CD8-positive, alpha-beta memory T cell (primary cell): ENCODE measurements around the gene PRR13. TPM values are rescaled to one million over a fixed set of nuclear protein-coding genes. Genes with fewer than 3 reads are reported as not detected.
"Not testable (repeated sequence)": the region's sequence is repeated elsewhere in the genome, so short reads cannot be mapped to it uniquely, and the experiment has no call there.

Experiments used
- CTCF ChIA-PET: fragments of 350-600 bp; sonication (Branson Sonifier 250); formaldehyde crosslinking; loops from one replicate; lab custom pipeline; 2021; ENCODE audit warnings: antibody characterized with exemption; lab: Charles Lee
- POLR2A ChIA-PET: fragments of 350-600 bp; sonication (Branson Sonifier 250); formaldehyde crosslinking; loops from one replicate; lab custom pipeline; 2021; ENCODE audit warnings: antibody characterized with exemption; lab: Charles Lee
- DNase-seq, 5 donors: peaks; one replicate each; pipeline versions ENCODE4 v3.0.0 to v3.0.0-alpha.2; 2020 to 2022; ENCODE audit warnings: mixed read lengths in 1 of 5
- H3K27ac ChIP-seq: one replicate; pipeline ENCODE4 v1.7.0; 2013; ENCODE audit warnings: low read depth, mild to moderate bottlenecking, low read length, moderate library complexity
- H3K27me3 ChIP-seq: 2 replicates; pipeline ENCODE4 v1.7.0; 2013; ENCODE audit warnings: low read length, mild to moderate bottlenecking; ENCODE audit not compliant: insufficient read depth, poor library complexity, severe bottlenecking
- H3K36me3 ChIP-seq: 2 replicates; pipeline ENCODE4 v1.7.0; 2013; ENCODE audit warnings: mild to moderate bottlenecking, low read length, moderate library complexity; ENCODE audit not compliant: insufficient read depth
- H3K4me1 ChIP-seq: 2 replicates; pipeline ENCODE4 v1.7.0; 2013; ENCODE audit warnings: mild to moderate bottlenecking, low read length, moderate library complexity; ENCODE audit not compliant: insufficient read depth
- H3K4me3 ChIP-seq: 2 replicates; pipeline ENCODE4 v1.7.0; 2013; ENCODE audit warnings: mild to moderate bottlenecking, low read length
- H3K9me3 ChIP-seq: 2 replicates; pipeline ENCODE4 v1.7.0; 2013; ENCODE audit warnings: mild to moderate bottlenecking, low read length
- H3K27ac Mint-ChIP-seq, 8 donors: one replicate each; pipeline ENCODE4 v1.8.0; 2020 to 2021; ENCODE audit warnings: mixed read lengths in 8 of 8, mild to moderate bottlenecking in 6 of 8, inconsistent platforms in 3 of 8, moderate library complexity in 3 of 8
- H3K27me3 Mint-ChIP-seq, 2 donors: one replicate each; pipeline ENCODE4 v1.8.0; 2020 to 2021; ENCODE audit warnings: mixed read lengths in 2 of 2, mild to moderate bottlenecking in 1 of 2, moderate library complexity in 1 of 2
- H3K36me3 Mint-ChIP-seq, 3 donors: one replicate each; pipeline ENCODE4 v1.8.0; 2020 to 2021; ENCODE audit warnings: mixed read lengths in 3 of 3, inconsistent platforms in 1 of 3, mild to moderate bottlenecking in 1 of 3
- H3K4me1 Mint-ChIP-seq, 3 donors: one replicate each; pipeline ENCODE4 v1.8.0; 2020 to 2021; ENCODE audit warnings: mixed read lengths in 3 of 3, inconsistent platforms in 1 of 3, mild to moderate bottlenecking in 1 of 3
- H3K4me3 Mint-ChIP-seq, 7 donors: one replicate each; pipeline ENCODE4 v1.8.0; 2020 to 2021; ENCODE audit warnings: mixed read lengths in 7 of 7, mild to moderate bottlenecking in 6 of 7, moderate library complexity in 4 of 7, inconsistent platforms in 2 of 7
- H3K9me3 Mint-ChIP-seq, 5 donors: one replicate each; pipeline ENCODE4 v1.8.0; 2020 to 2022; ENCODE audit warnings: mixed read lengths in 5 of 5, mild to moderate bottlenecking in 3 of 5, moderate library complexity in 2 of 5, inconsistent platforms in 1 of 5
- polyA plus RNA-seq: library from polyadenylated mRNA; unstranded; fragments of 300-500 nt; fragmentation: Illumina TruSeq; gene quantifications from one replicate; pipeline ENCODE4 v1.2.3, GENCODE V29; 2021
- total RNA-seq, 2 experiments: library from RNA; stranded (reverse); gene quantifications; one replicate each; pipeline ENCODE4 v1.2.3, GENCODE V29; 2021

Gene PRR13
- total and polyA plus RNA-seq, 3 experiments from 2014 or later: 234 to 602 (median 236) TPM

DNA sequence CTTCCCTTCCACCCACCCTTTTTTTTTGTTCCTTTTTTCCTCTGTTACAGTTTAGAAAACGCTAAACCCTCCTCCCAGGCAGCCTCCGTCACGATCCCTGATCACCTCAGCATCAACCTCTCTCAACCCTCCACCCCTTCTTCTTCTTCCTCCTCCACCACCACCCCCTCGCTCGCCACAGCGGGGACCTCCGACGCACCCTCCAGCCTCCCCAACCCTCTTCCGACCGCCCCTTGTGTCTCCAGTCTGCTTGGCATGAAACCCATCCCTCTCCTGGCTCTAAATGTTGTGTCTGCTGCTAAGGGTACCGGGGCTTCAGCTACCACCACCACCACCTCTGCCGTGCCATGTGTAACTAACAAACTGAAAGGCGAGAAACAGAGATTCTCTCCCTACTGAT lies 33.3 kb downstream of the PRR13 start:
- no peaks in the 10 kb centered on the region for H3K9me3 ChIP-seq
- no peak overlapping the region for H3K27ac ChIP-seq
- H3K9me3 Mint-ChIP-seq: no peaks in the 10 kb centered on the region
- DNase-seq: peak in 1 of 5 donors; percentile 35
- peak overlapping the region; percentile 68 to 97 (median 85) for H3K27ac Mint-ChIP-seq
- peak overlapping the region in 6 of 7 donors; percentile 4 to 67 (median 38) for H3K4me3 Mint-ChIP-seq
- CTCF ChIA-PET: interaction anchor here (0.9 to 4.7 kb wide), 5 partner anchors 20 to 924 kb away, joined by 3 to 23 read pairs (median 4); partner anchors contain the start of genes MAP3K12 and NPFF
- H3K36me3 ChIP-seq: peaks cover 82% of the 10 kb centered on the region
- POLR2A ChIA-PET: interaction anchor here (0.7 to 1.3 kb wide), 5 partner anchors 12 to 56 kb away, joined by 3 to 9 read pairs (median 4); partner anchors contain the start of gene MAP3K12
- no peak overlapping the region for H3K4me3 ChIP-seq
- H3K27me3 ChIP-seq: no peaks in the 10 kb centered on the region
- H3K27me3 Mint-ChIP-seq: no peaks in the 10 kb centered on the region
- peaks cover 42 to 69% (median 57%) of the 10 kb centered on the region in 3 donors for H3K4me1 Mint-ChIP-seq
- H3K4me1 ChIP-seq: peaks cover 5% of the 10 kb centered on the region
- peaks cover 18 to 90% (median 19%) of the 10 kb centered on the region in 3 donors for H3K36me3 Mint-ChIP-seq

DNA sequence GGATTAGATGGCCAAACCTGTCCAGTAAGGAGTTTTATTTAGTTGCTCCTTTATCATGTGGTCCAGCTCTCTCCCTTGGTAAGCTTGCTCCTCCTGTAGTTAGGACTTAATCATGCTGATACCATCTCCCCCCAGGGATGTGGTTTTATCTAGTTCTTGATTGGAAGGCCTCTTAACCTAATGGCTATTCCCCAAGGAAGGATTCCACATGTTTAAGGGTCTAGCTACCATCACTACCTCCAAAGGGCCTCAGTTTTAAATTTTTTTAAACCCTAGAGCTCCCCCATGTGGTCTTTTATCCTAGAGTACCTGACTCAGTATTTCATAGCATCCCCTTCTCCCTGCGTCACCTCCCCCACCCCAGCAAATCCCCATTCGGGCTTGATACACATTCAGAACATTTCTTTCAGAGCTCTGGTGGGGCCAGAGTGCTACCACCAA lies 35.3 kb downstream of the PRR13 start:
- Mint-ChIP-seq H3K4me1 (peaks cover 36 to 59% (median 46%) of the 10 kb centered on the region in 3 donors), H3K27me3 (no peaks in the 10 kb centered on the region), H3K27ac (peak overlapping the region in 7 of 8 donors; percentile 21 to 86 (median 67)), H3K9me3 (no peaks in the 10 kb centered on the region), H3K36me3 (peaks cover 13 to 92% (median 13%) of the 10 kb centered on the region in 3 donors), H3K4me3 (no peak overlapping the region)
- ChIA-PET POLR2A (interaction anchor here (0.8 to 1.7 kb wide), 3 partner anchors 13 to 22 kb away, joined by 3 to 4 read pairs (median 3); no protein-coding TSS in a partner anchor), CTCF (interaction anchor here (0.7 to 4.7 kb wide), 5 partner anchors 8 to 132 kb away, joined by 3 to 23 read pairs (median 4); partner anchors contain the start of genes NPFF and PRR13)
- peak in 1 of 5 donors; percentile 10 for DNase-seq
- H3K27me3 ChIP-seq: no peaks in the 10 kb centered on the region
- H3K4me3 ChIP-seq: no peak overlapping the region
- peaks cover 5% of the 10 kb centered on the region for H3K4me1 ChIP-seq
- H3K9me3 ChIP-seq: no peaks in the 10 kb centered on the region
- H3K36me3 ChIP-seq: peaks cover 79% of the 10 kb centered on the region
- H3K27ac ChIP-seq: no peak overlapping the region

DNA sequence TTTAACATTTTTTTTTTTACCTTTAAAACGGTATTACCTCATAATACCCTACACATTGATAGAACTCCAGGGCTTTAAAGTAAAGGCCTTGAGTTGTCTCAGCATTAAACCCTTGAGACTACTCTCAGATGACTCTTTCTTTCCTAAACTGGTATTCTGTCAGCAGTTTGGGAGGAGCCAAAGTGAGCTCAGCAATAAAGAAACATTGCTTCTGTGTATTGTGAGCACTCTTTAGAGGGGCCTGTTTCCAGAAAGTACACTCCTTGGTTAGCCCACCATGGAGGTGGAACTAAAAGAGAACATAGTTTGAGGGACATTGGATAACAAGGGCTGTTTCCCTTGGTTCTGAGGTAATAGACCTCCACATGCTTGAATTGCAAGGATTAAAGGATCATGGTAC lies 37.3 kb downstream of the PRR13 start:
- Histone ChIP-seq H3K36me3 (peaks cover 62% of the 10 kb centered on the region), H3K9me3 (no peaks in the 10 kb centered on the region), H3K27me3 (no peaks in the 10 kb centered on the region), H3K4me1 (no peaks in the 10 kb centered on the region), H3K4me3 (no peak overlapping the region), H3K27ac (no peak overlapping the region)
- POLR2A ChIA-PET: interaction anchor here (0.6 kb wide), 1 partner anchor 14 kb away, joined by 3 read pairs; no protein-coding TSS in a partner anchor
- no peak overlapping the region for H3K4me3 Mint-ChIP-seq
- H3K27ac Mint-ChIP-seq: peak overlapping the region in 4 of 8 donors; percentile 0 to 43 (median 24)
- H3K4me1 Mint-ChIP-seq: peaks cover 21 to 44% (median 29%) of the 10 kb centered on the region in 3 donors
- H3K36me3 Mint-ChIP-seq: peaks cover 13 to 90% (median 16%) of the 10 kb centered on the region in 3 donors
- DNase-seq: no peak
- no peaks in the 10 kb centered on the region for H3K9me3 Mint-ChIP-seq
- H3K27me3 Mint-ChIP-seq: no peaks in the 10 kb centered on the region
- CTCF ChIA-PET: interaction anchor here (1.2 to 2.6 kb wide), 3 partner anchors 10 to 30 kb away, joined by 3 to 10 read pairs (median 3); partner anchors contain the start of gene TARBP2

DNA sequence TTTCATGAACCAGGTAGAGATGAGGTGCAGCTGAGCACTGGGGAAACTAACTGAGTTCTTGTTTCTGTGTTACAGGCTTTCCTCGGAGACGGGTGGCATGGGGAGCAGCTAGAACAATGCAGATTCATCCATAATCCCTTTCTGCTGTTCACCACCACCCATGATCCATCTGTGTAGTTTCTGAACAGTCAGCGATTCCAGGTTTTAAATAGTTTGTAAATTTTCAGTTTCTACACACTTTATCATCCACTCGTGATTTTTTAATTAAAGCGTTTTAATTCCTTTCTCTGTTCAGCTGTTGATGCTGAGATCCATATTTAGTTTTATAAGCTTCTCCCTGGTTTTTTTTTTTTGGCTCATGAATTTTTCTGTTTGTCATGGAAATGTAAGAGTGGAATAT lies 37.8 kb downstream of the PRR13 start:
- H3K4me1 Mint-ChIP-seq: peaks cover 16 to 39% (median 24%) of the 10 kb centered on the region in 3 donors
- H3K9me3 ChIP-seq: no peaks in the 10 kb centered on the region
- no peak for DNase-seq
- ChIA-PET POLR2A (interaction anchor here (0.6 kb wide), 2 partner anchors 15 to 22 kb away, joined by 3 to 6 read pairs; partner anchors contain the start of gene TARBP2), CTCF (interaction anchor here (1.5 to 2.6 kb wide), 2 partner anchors 22 to 29 kb away, joined by 3 to 10 read pairs; partner anchors contain the start of gene TARBP2)
- peaks cover 13 to 90% (median 14%) of the 10 kb centered on the region in 3 donors for H3K36me3 Mint-ChIP-seq
- no peaks in the 10 kb centered on the region for H3K27me3 Mint-ChIP-seq
- H3K27me3 ChIP-seq: no peaks in the 10 kb centered on the region
- no peak overlapping the region for H3K27ac ChIP-seq
- no peaks in the 10 kb centered on the region for H3K9me3 Mint-ChIP-seq
- H3K27ac Mint-ChIP-seq: peak overlapping the region in 4 of 8 donors; percentile 0 to 54 (median 34)
- H3K4me3 Mint-ChIP-seq: no peak overlapping the region
- no peak overlapping the region for H3K4me3 ChIP-seq
- peaks cover 57% of the 10 kb centered on the region for H3K36me3 ChIP-seq
- no peaks in the 10 kb centered on the region for H3K4me1 ChIP-seq

DNA sequence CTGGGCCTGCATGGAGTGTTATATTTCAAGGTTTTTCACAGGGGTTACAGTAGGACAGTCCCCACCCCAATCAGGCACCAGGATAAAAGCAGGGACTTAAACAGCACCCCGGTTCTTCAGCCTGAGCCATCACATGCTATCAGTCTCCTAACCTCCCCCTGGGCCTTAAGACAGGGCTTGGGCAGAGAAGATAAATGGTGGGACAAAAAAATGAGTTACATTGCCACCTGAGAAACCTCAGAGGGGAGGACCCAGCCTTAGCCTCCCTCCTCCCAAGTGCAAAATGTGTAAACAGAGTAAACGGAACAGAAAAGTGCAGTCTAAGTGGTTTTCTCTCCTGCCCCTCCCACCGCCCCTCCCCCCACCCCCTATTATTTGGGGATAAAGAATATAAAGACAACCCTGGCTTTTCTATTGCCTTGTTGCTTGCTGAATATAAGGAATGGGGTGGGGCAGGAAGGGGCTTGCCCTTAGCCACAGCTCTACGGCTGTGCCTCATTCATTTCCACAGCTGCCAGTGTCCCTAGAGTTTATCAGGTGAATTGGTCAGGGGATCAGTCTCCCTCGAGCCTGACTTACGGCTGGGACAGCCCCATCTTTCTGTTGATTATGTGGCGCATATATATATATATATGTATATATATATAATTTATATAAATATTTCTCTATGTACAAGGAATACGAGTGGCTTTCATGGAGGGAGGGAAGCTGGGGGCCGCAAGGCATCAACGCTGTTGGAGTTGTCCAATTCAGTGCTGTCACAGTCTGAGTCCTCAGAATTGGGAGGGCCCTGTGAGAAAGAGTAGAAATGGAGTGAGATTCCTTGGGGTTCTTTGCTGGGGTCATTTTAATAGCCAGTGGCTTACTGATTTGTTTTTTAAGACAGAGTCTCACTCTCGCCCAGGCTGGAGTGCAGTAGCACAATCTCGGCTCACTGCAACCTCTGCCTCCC lies 39.2 kb downstream of the PRR13 start:
- no peaks in the 10 kb centered on the region for H3K9me3 Mint-ChIP-seq
- Histone ChIP-seq H3K4me1 (no peaks in the 10 kb centered on the region), H3K4me3 (no peak overlapping the region), H3K27ac (no peak overlapping the region), H3K27me3 (no peaks in the 10 kb centered on the region), H3K9me3 (no peaks in the 10 kb centered on the region), H3K36me3 (peaks cover 53% of the 10 kb centered on the region)
- no peaks in the 10 kb centered on the region for H3K27me3 Mint-ChIP-seq
- POLR2A ChIA-PET: interaction anchor here (0.6 kb wide), 1 partner anchor 10 kb away, joined by 4 read pairs; no protein-coding TSS in a partner anchor
- peaks cover 12 to 89% (median 13%) of the 10 kb centered on the region in 3 donors for H3K36me3 Mint-ChIP-seq
- H3K4me3 Mint-ChIP-seq: no peak overlapping the region
- CTCF ChIA-PET: interaction anchor here (1.0 to 1.9 kb wide), 8 partner anchors 10 to 159 kb away, joined by 3 to 7 read pairs (median 4); partner anchors contain the start of gene AAAS
- peak overlapping the region in 3 of 8 donors; percentile 33 to 36 (median 35) for H3K27ac Mint-ChIP-seq
- H3K4me1 Mint-ChIP-seq: peaks cover 7 to 25% (median 12%) of the 10 kb centered on the region in 3 donors
- no peak for DNase-seq

DNA sequence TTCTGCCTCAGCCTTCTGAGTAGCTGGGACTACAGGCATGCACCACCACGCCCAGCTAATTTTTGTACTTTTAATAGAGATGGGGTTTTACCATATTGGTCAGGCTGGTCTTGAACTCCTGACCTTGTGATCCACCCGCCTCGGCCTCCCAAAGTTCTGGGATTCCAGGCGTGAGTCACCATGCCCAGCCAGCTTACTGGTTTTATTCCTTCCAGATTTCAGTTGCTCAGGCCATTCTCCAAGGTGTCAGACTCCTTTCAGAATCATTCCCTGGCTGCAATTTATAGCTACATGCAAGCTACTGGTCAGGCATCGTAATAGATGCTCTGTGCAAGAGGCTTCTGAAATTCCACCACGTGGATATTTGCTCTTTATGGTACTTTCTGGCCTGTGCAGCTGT lies 39.9 kb downstream of the PRR13 start:
- peak overlapping the region in 6 of 8 donors; percentile 33 to 79 (median 47) for H3K27ac Mint-ChIP-seq
- H3K27me3 Mint-ChIP-seq, H3K4me3 ChIP-seq, H3K27ac ChIP-seq, H3K27me3 ChIP-seq, POLR2A ChIA-PET, H3K9me3 ChIP-seq, H3K4me1 ChIP-seq, H3K9me3 Mint-ChIP-seq, H3K4me3 Mint-ChIP-seq, DNase-seq: not testable (repeated sequence)
- CTCF ChIA-PET: interaction anchor here (1.0 to 1.9 kb wide), 8 partner anchors 9 to 160 kb away, joined by 3 to 7 read pairs (median 4); partner anchors contain the start of gene AAAS
- peaks cover 53% of the 10 kb centered on the region for H3K36me3 ChIP-seq
- peaks cover 7 to 87% (median 7%) of the 10 kb centered on the region in 3 donors for H3K36me3 Mint-ChIP-seq
- H3K4me1 Mint-ChIP-seq: peaks cover 5 to 25% (median 9%) of the 10 kb centered on the region in 3 donors

DNA sequence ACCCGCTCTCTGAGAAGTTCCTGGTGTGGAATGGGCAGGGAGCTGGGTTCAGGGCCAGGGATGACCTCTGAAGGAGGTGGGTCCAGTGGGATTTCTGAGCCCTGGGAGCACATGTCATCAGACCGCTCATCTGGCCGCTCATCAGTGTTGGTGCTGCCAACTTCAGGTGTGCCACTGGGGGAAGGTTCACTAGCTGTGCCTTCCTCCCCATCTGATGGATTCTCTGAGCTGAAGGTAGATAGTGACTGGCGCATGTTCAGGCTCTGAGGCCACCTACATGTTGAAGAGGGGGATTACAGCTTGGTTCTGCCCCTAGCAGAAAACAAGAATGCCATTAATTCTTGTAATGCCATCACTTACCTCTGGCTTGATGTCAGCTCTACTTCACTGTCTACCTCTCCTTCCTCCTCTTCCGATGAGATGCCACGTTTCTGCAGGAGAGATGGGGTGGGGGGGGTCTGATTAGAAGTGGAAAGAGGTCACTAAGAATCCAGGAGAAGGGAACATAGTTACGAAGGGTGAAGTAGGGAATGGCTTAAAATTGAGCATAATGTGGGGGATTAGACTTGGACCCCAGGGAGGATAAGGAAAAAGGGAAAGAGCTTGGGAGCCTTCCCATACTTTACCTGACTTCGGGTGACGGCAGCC lies 40.5 kb downstream of the PRR13 start:
- Histone ChIP-seq H3K4me3 (no peak overlapping the region), H3K27me3 (no peaks in the 10 kb centered on the region), H3K9me3 (no peaks in the 10 kb centered on the region), H3K4me1 (no peaks in the 10 kb centered on the region), H3K27ac (no peak overlapping the region), H3K36me3 (peaks cover 50% of the 10 kb centered on the region)
- H3K36me3 Mint-ChIP-seq: peaks cover under 1 to 84% (median 7%) of the 10 kb centered on the region in 3 donors
- no peaks in the 10 kb centered on the region for H3K9me3 Mint-ChIP-seq
- ChIA-PET POLR2A (interaction anchor here (1.1 to 1.4 kb wide), 2 partner anchors 12 to 26 kb away, joined by 4 to 6 read pairs; no protein-coding TSS in a partner anchor), CTCF (interaction anchor here (0.9 to 1.9 kb wide), 9 partner anchors 8 to 161 kb away, joined by 3 to 7 read pairs (median 4); partner anchors contain the start of gene AAAS)
- H3K27ac Mint-ChIP-seq: peak overlapping the region in 6 of 8 donors; percentile 7 to 88 (median 58)
- H3K27me3 Mint-ChIP-seq: no peaks in the 10 kb centered on the region
- H3K4me1 Mint-ChIP-seq: peaks cover 5 to 24% (median 6%) of the 10 kb centered on the region in 3 donors
- H3K4me3 Mint-ChIP-seq: peak overlapping the region in 2 of 7 donors; percentile 2 to 51
- DNase-seq: no peak
